ENCODE results near the gene PAPOLG. TPM values are rescaled to one million over a fixed set of nuclear protein-coding genes. Genes with fewer than 3 reads are reported as not detected.

The PAPOLG gene
- 10 to 100 TPM; 14.1 to 16.1 TPM for total RNA-seq

GRCh38 chr2:60756097-60757087 is at the start of gene PAPOLG:
PAPOLG (plus strand) TSS chr2:60756268; CDS start chr2:60756479, 211 bp downstream.
- H3K27me3 Mint-ChIP-seq (ENCODE audit: low read depth) = no peaks in the 10 kb centered on the region

GRCh38 chr2:60707750-60708371 is 48.2 kb upstream of the PAPOLG start:
- no peaks in the 10 kb centered on the region for H3K4me1 Mint-ChIP-seq (ENCODE audit: low read depth)
- CTCF ChIA-PET = interaction anchor here (0.7 to 7.8 kb wide), 21 partner anchors 10 to 468 kb away, joined by 3 to 128 read pairs (median 4); no protein-coding TSS in a partner anchor
- H3K27me3 Mint-ChIP-seq (ENCODE audit: low read depth) = no peaks in the 10 kb centered on the region
- no peaks in the 10 kb centered on the region for H3K9me3 Mint-ChIP-seq
- H3K27ac Mint-ChIP-seq = no peak overlapping the region
- no peak for DNase-seq
- no peak overlapping the region for H3K4me3 Mint-ChIP-seq
- intact Hi-C loops (cut with micrococcal nuclease) = loop anchor here (1.0 to 5.0 kb wide), 4 partner anchors 49 to 291 kb away; partner anchors contain the start of gene PAPOLG
- H3K36me3 Mint-ChIP-seq (ENCODE audit: low read depth) = no peaks in the 10 kb centered on the region

More at GRCh38 chr2:60756097-60757087, at the start of gene PAPOLG:
- H3K9me3 Mint-ChIP-seq = no peaks in the 10 kb centered on the region
- H3K4me1 Mint-ChIP-seq (ENCODE audit: low read depth) = peaks cover 40% of the 10 kb centered on the region
- peak within 1 kb of the TSS; percentile 97 for H3K27ac Mint-ChIP-seq
- peak within 1 kb of the TSS; percentile 99 for H3K4me3 Mint-ChIP-seq
- DNase-seq = peak; percentile 99
- H3K36me3 Mint-ChIP-seq (ENCODE audit: low read depth) = peaks cover 13% of the 10 kb centered on the region
- intact Hi-C loops (cut with micrococcal nuclease) = loop anchor here (1.0 to 5.0 kb wide), 15 partner anchors 50 to 1132 kb away; partner anchors contain the start of genes CCT4, FAM161A, PEX13 and REL
- CTCF ChIA-PET = interaction anchor here (0.6 to 1.9 kb wide), 6 partner anchors 25 to 245 kb away, joined by 3 to 9 read pairs (median 4); no protein-coding TSS in a partner anchor

DNA sequence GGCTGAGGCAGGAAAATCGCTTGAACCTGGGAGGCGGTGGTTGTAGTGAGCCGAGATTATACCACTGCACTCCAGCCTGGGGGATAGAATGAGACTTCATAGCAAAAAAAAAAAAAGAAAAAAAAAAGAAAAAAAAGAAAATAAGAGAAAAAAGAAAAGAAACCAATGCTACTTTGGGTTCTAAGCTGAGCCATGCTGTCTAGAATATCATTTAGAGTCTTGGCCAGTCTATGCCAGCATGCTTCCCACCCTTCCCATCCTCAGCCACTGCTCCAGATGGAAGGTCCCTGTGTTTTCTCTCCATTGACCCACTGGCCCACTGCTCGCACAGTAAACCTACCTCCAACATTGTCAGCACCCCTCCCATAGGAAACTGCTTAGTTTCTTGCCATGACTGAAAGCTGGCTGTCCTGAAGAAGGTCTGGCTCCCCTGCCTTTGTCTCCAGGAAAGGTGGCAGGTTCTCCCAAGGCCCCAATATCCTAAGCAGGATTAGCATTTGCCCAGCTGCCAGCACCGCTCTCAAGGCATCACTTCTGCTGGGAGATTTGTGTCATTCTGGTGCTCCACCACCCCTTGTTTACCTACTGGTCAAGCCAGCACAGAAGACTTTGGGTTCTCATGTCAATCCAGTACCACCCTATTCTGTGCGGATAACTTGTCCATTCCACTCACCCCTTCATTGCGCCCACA is 47.3 kb upstream of the PAPOLG start:
- intact Hi-C loops (cut with micrococcal nuclease) = loop anchor here (5.0 kb wide), 2 partner anchors 84 to 99 kb away; no protein-coding TSS in a partner anchor
- no peak overlapping the region for H3K4me3 Mint-ChIP-seq
- DNase-seq = no peak
- no peaks in the 10 kb centered on the region for H3K27me3 Mint-ChIP-seq (ENCODE audit: low read depth)
- H3K36me3 Mint-ChIP-seq (ENCODE audit: low read depth) = no peaks in the 10 kb centered on the region
- H3K9me3 Mint-ChIP-seq = no peaks in the 10 kb centered on the region
- no peaks in the 10 kb centered on the region for H3K4me1 Mint-ChIP-seq (ENCODE audit: low read depth)
- no peak overlapping the region for H3K27ac Mint-ChIP-seq
- CTCF ChIA-PET = interaction anchor here (0.6 to 7.8 kb wide), 8 partner anchors 22 to 419 kb away, joined by 3 to 128 read pairs (median 4); no protein-coding TSS in a partner anchor

GRCh38 chr2:60710707-60711106 is 45.4 kb upstream of the PAPOLG start:
- H3K9me3 Mint-ChIP-seq = no peaks in the 10 kb centered on the region
- no peaks in the 10 kb centered on the region for H3K36me3 Mint-ChIP-seq (ENCODE audit: low read depth)
- no peak overlapping the region for H3K4me3 Mint-ChIP-seq
- no peak for DNase-seq
- H3K27ac Mint-ChIP-seq = no peak overlapping the region
- intact Hi-C loops (cut with micrococcal nuclease) = no loop called here
- no peaks in the 10 kb centered on the region for H3K27me3 Mint-ChIP-seq (ENCODE audit: low read depth)
- CTCF ChIA-PET = interaction anchor here (0.5 to 7.8 kb wide), 9 partner anchors 8 to 635 kb away, joined by 3 to 128 read pairs (median 3); partner anchors contain the start of gene PAPOLG
- H3K4me1 Mint-ChIP-seq (ENCODE audit: low read depth) = no peaks in the 10 kb centered on the region

DNA sequence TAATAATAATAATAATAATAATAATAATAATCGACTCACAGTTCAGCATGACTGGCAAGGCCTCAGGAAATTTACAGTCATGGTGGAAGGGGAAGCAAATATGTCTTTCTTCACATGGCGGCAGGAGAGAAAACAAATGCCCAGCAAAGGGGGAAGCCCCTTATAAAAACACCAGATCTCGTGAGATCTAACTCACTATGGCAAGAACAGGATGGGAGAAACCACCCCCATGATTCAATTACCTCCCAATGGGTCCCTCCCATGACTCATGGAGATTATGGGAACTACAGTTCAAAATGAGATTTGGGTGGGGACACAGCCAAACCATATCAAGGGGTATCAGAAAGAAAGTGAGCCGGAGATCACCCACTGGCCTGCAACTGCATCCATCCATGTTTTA is 40.5 kb upstream of the PAPOLG start:
- CTCF ChIA-PET = interaction anchor here (0.5 kb wide), 1 partner anchor 412 kb away, joined by 5 read pairs; no protein-coding TSS in a partner anchor
- no peaks in the 10 kb centered on the region for H3K27me3 Mint-ChIP-seq (ENCODE audit: low read depth)
- H3K4me1 Mint-ChIP-seq (ENCODE audit: low read depth) = peaks cover 2% of the 10 kb centered on the region
- H3K36me3 Mint-ChIP-seq (ENCODE audit: low read depth) = no peaks in the 10 kb centered on the region
- no peak overlapping the region for H3K4me3 Mint-ChIP-seq
- H3K9me3 Mint-ChIP-seq = no peaks in the 10 kb centered on the region
- no peak overlapping the region for H3K27ac Mint-ChIP-seq
- DNase-seq = no peak
- intact Hi-C loops (cut with micrococcal nuclease) = no loop called here

- CTCF ChIA-PET = interaction anchor here (0.6 to 1.2 kb wide), 2 partner anchors 8 to 166 kb away, joined by 3 to 8 read pairs; no protein-coding TSS in a partner anchor
- peaks cover 2% of the 10 kb centered on the region for H3K4me1 Mint-ChIP-seq (ENCODE audit: low read depth)
- no peaks in the 10 kb centered on the region for H3K36me3 Mint-ChIP-seq (ENCODE audit: low read depth)
- no peak overlapping the region for H3K27ac Mint-ChIP-seq
- H3K4me3 Mint-ChIP-seq = no peak overlapping the region
- no peaks in the 10 kb centered on the region for H3K27me3 Mint-ChIP-seq (ENCODE audit: low read depth)
- intact Hi-C loops (cut with micrococcal nuclease) = no loop called here
- no peak for DNase-seq
- H3K9me3 Mint-ChIP-seq = no peaks in the 10 kb centered on the region
These were observed 38.4 kb upstream of the PAPOLG start for GRCh38 chr2:60717691-60718090.

- Mint-ChIP-seq H3K36me3 (ENCODE audit: low read depth) (no peaks in the 10 kb centered on the region), H3K4me1 (ENCODE audit: low read depth) (peaks cover 2% of the 10 kb centered on the region), H3K4me3 (no peak overlapping the region), H3K27me3 (ENCODE audit: low read depth) (no peaks in the 10 kb centered on the region), H3K9me3 (no peaks in the 10 kb centered on the region), H3K27ac (no peak overlapping the region)
- intact Hi-C loops (cut with micrococcal nuclease) = no loop called here
- DNase-seq = no peak
- CTCF ChIA-PET = interaction anchor here (1.2 kb wide), 1 partner anchor 12 kb away, joined by 5 read pairs; no protein-coding TSS in a partner anchor
These were observed 36.7 kb upstream of the PAPOLG start for GRCh38 chr2:60719331-60719730.

GRCh38 chr2:60725466-60725865 is 30.6 kb upstream of the PAPOLG start:
- CTCF ChIA-PET = no interaction called here

GRCh38 chr2:60728855-60729254 is 27.2 kb upstream of the PAPOLG start:
- Mint-ChIP-seq H3K36me3 (ENCODE audit: low read depth) (no peaks in the 10 kb centered on the region), H3K4me3 (no peak overlapping the region), H3K9me3 (no peaks in the 10 kb centered on the region), H3K4me1 (ENCODE audit: low read depth) (no peaks in the 10 kb centered on the region), H3K27me3 (ENCODE audit: low read depth) (no peaks in the 10 kb centered on the region), H3K27ac (no peak overlapping the region)
- intact Hi-C loops (cut with micrococcal nuclease) = no loop called here
- CTCF ChIA-PET = no interaction called here
- no peak for DNase-seq

More at GRCh38 chr2:60725466-60725865, 30.6 kb upstream of the PAPOLG start:
- H3K9me3 Mint-ChIP-seq = no peaks in the 10 kb centered on the region
- H3K4me3 Mint-ChIP-seq = no peak overlapping the region
- no peak overlapping the region for H3K27ac Mint-ChIP-seq
- H3K4me1 Mint-ChIP-seq (ENCODE audit: low read depth) = no peaks in the 10 kb centered on the region
- DNase-seq = no peak
- no peaks in the 10 kb centered on the region for H3K27me3 Mint-ChIP-seq (ENCODE audit: low read depth)
- intact Hi-C loops (cut with micrococcal nuclease) = no loop called here
- H3K36me3 Mint-ChIP-seq (ENCODE audit: low read depth) = no peaks in the 10 kb centered on the region

DNA sequence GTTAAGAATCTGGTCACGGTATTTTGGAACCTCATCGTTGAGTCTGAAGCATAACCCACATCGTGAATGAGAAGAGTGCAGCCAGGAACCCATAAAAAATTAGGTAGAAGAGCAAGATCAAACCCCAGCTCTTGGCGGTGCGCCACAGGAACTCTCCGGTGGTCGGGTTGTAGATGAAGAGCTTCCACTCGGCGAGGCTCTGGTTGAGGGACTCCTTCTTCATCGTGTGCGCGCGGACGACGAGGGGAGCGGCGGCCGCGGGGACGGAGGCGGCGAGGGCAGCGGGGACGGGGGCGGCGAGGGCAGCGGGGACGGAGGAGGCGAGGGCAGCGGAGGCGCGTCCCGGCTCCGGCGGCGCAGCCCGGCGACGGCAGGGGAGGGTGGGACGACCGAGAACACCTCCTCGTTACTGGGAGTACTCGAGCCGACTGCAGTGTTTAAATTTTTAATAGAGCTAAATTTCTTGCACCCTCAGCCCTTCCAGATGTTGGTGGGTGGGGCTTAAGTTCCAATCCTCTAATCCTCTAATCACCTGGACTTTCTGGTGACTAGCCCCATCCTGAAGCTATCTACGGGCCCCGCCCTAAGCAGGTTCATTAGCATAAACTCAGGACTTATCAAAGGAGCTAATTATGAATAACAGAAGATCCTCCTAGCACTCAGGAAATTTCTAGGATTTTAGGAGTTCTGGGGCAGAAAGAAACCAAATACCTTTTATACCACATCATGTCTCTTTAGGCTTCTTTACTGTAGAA is 20.4 kb upstream of the PAPOLG start:
- H3K27me3 Mint-ChIP-seq (ENCODE audit: low read depth) = peaks cover 19% of the 10 kb centered on the region
- intact Hi-C loops (cut with micrococcal nuclease) = no loop called here
- H3K4me3 Mint-ChIP-seq = peak overlapping the region; percentile 83
- peak; percentile 39 for DNase-seq
- no peak overlapping the region for H3K27ac Mint-ChIP-seq
- no peaks in the 10 kb centered on the region for H3K9me3 Mint-ChIP-seq
- H3K36me3 Mint-ChIP-seq (ENCODE audit: low read depth) = no peaks in the 10 kb centered on the region
- CTCF ChIA-PET = no interaction called here
- peaks cover 4% of the 10 kb centered on the region for H3K4me1 Mint-ChIP-seq (ENCODE audit: low read depth)

GRCh38 chr2:60738679-60739078 is 17.4 kb upstream of the PAPOLG start:
- peaks cover 19% of the 10 kb centered on the region for H3K27me3 Mint-ChIP-seq (ENCODE audit: low read depth)
- peaks cover 4% of the 10 kb centered on the region for H3K4me1 Mint-ChIP-seq (ENCODE audit: low read depth)
- no peak for DNase-seq
- CTCF ChIA-PET = no interaction called here
- no peak overlapping the region for H3K4me3 Mint-ChIP-seq
- no peaks in the 10 kb centered on the region for H3K9me3 Mint-ChIP-seq
- H3K36me3 Mint-ChIP-seq (ENCODE audit: low read depth) = no peaks in the 10 kb centered on the region
- intact Hi-C loops (cut with micrococcal nuclease) = no loop called here
- H3K27ac Mint-ChIP-seq = no peak overlapping the region
